ENCODE data around the gene GNB3. TPM values are rescaled to one million over a fixed set of nuclear protein-coding genes. Genes with fewer than 3 reads are reported as not detected.
A peak's percentile ranks its signal among the peaks of the same experiment; 100 is the strongest.
"Not testable (repeated sequence)": the region's sequence is repeated elsewhere in the genome, so short reads cannot be mapped to it uniquely, and the experiment has no call there.

Gene GNB3
- polyA plus RNA-seq, 4 donors, result 3.1 to 12.0 (median 7.9) TPM

DNA sequence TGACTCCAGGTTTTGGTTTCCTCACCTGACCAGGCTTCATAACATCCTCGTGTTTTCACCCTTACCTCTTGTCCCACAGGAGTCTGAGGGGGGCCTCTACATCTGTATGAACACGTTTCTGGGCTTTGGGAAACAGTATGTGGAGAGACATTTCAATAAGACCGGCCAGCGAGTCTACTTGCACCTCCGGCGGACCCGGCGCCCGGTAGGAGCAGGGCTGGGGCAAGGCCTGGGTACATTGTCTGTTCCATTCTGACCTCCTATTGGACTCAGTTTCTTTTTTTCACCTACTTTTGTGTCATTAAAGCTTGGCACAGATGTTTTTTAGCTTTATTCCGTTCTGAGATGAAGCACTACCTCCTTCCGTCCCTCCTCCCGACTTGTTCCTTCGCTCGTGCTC lies 14.6 kb downstream of the GNB3 start:
- DNase-seq (ENCODE audit: low read depth in 4 of 4, low spot score in 2 of 4), result no peak

DNA sequence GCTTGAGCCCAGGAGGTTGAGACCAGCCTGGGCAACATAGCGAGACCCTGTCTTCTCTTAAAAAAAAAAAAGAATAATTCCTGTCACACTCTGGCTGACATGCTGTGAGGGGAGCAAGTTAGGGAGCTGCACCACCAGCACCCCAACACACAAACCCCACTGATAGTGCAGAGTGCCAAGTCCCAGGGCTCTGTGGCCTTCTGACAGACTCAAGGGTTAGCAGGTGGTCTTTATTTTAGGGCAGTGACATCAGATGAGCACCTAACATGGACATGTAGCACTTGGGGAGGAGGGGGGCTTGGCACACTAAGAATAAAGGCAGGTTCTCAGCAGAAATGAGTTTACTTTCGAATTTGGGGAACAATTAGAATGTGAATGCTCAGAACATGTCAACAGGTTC lies 18.1 kb downstream of the GNB3 start:
- no peak for DNase-seq (ENCODE audit: low read depth in 4 of 4, low spot score in 2 of 4)

- no peak for DNase-seq (ENCODE audit: low read depth in 4 of 4, low spot score in 2 of 4)
Measured at GRCh38 chr12:6860116-6860515, 19.4 kb downstream of the GNB3 start.

DNA sequence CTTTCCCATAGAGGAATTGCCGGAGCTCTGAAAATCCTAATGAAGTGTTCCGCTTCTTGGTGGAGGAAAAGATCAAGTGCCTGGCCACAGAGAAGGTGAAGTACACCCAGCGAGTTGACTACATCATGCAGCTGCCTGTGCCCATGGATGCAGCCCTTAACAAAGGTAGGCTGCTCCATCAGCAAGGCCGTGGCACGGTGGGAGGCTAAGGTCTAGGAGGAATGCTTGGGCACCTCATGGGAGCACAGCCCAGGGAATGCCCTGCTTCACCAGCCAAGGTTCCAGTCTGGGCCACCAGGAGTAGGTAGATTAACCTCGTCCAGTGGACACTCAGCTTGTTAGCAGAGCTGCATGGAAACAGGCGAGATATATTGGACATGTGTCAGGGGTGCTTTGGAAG lies 20.2 kb downstream of the GNB3 start:
- DNase-seq (ENCODE audit: low read depth in 4 of 4, low spot score in 2 of 4), result no peak

DNA sequence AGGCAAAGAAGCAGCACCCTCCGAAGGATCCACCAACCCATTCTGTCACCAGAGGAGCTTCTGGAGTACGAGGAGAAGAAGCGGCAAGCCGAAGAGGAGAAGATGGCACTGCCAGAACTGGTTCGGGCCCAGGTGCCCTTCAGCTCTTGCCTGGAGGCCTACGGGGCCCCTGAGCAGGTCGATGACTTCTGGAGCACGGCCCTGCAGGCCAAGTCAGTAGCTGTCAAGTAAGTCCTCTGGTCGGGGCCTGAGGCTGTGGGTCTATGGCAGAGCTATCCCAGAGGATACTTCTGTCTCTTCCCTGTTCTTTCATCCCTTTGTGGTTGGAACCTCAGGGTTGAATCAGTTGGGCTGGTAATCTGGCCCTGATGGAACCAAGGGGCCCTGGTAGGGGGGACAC lies 20.7 kb downstream of the GNB3 start:
- DNase-seq (ENCODE audit: low read depth in 4 of 4, low spot score in 2 of 4), result no peak

GRCh38 chr12:6863033-6863432 lies 22.3 kb downstream of the GNB3 start:
- no peak for DNase-seq (ENCODE audit: low read depth in 4 of 4, low spot score in 2 of 4)

- no peak for DNase-seq (ENCODE audit: low read depth in 4 of 4, low spot score in 2 of 4)
Measured at GRCh38 chr12:6863586-6864321, 23.0 kb downstream of the GNB3 start.

DNA sequence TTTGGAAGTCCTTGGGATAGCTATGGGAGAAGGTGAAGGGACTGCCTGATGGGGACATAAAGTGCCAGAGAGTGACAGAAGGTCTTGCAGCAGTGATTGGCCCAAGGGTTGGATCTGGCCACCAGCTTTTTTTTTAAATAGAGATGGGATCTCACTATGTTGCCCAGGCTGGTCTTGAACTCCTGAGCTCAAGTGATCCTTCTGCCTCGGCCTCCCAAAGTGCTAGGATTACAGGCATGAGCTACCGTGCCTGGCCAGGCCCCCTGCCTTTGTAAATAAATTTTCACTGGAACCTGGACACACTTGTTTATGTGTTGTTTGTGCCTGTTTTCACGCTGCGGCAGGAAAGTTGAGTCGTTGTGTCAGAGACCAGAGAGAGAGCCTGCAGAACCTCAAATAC lies 24.6 kb downstream of the GNB3 start:
- DNase-seq (ENCODE audit: low read depth in 4 of 4, low spot score in 2 of 4), result not testable (repeated sequence)

GRCh38 chr12:6866163-6866919 lies 25.6 kb downstream of the GNB3 start:
- DNase-seq (ENCODE audit: low read depth in 4 of 4, low spot score in 2 of 4), result no peak

GRCh38 chr12:6866920-6867412 lies 26.2 kb downstream of the GNB3 start:
- no peak for DNase-seq (ENCODE audit: low read depth in 4 of 4, low spot score in 2 of 4)

- DNase-seq (ENCODE audit: low read depth in 4 of 4, low spot score in 2 of 4), result peak in 1 of 4 donors; percentile 66
Measured at GRCh38 chr12:6867413-6868210, 26.9 kb downstream of the GNB3 start, which contains the start of gene TPI1. Gene TPI1 (plus strand): TSS chr12:6867531. CDS start chr12:6867567, 36 bp downstream.

GRCh38 chr12:6868211-6869048 lies 27.7 kb downstream of the GNB3 start:
- no peak for DNase-seq (ENCODE audit: low read depth in 4 of 4, low spot score in 2 of 4)

- peak in 2 of 4 donors; percentile 54 to 80 for DNase-seq (ENCODE audit: low read depth in 4 of 4, low spot score in 2 of 4)
Measured at GRCh38 chr12:6869049-6870021, 28.6 kb downstream of the GNB3 start.

- DNase-seq (ENCODE audit: low read depth in 4 of 4, low spot score in 2 of 4), result not testable (repeated sequence)
Measured at GRCh38 chr12:6870304-6870703, 29.6 kb downstream of the GNB3 start.

DNA sequence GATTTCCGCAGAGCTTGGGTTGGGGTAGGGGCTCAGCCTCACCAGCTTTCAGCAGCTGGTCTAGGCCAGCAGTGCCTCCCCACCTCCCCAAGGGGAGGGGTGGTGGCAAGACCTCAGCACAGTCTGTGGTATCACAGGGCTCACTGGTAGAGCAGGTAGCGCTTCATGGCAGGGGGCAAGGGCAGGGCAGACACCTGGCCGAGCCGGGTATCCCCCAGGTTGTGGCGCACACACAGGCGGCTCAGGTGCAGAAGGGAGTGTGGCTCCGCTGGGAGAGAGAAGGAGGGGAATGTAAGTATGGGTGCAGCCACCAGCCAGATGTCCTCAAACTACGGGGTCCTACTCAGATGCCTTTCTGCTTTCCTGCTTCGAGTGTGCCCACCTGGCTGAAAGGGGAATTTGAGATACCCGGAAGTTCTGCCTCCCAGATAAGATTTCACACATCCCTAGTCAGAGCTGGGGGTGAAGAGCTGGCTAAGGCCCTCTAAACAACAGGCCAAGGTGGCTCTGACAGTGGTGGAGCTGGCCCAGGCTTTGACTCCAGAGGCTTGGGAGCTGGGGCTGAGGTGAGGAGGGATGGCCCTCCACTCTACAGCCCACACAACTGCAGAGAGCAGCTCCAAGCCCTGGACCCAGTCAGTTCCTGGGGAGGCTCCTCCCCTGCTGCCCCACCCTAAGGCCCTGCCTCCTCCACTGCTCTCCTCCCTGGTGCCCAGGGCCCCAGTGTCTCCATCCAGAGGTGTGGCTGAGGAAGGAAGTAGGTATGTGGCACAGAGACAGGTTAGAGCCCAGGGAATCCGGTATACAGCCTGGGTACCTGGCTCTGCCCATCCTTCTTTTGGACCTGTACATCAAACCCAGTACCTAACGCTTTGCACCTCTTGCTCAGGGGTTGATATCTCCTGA lies 30.6 kb downstream of the GNB3 start:
- no peak for DNase-seq (ENCODE audit: low read depth in 4 of 4, low spot score in 2 of 4)

- DNase-seq (ENCODE audit: low read depth in 4 of 4, low spot score in 2 of 4), result peak in 1 of 4 donors; percentile 77
Measured at GRCh38 chr12:6872073-6873048, 31.6 kb downstream of the GNB3 start.
